ENCODE results near the gene ITGB7.

ITGB7 gene

GRCh38 chr12:53191885-53192530 is 15.0 kb downstream of the ITGB7 start:
- Histone ChIP-seq H3K4me3 (no peak overlapping the region), H3K27ac (no peak overlapping the region)
- DNase-seq (ENCODE audit: low spot score) = peak; percentile 66
- no peak for TF ChIP-seq CTCF (IDR thresholded peaks at IDR 0.05)

- Histone ChIP-seq H3K27ac (no peak overlapping the region), H3K4me3 (no peak overlapping the region)
- TF ChIP-seq CTCF (IDR thresholded peaks at IDR 0.05) = no peak
- DNase-seq (ENCODE audit: low spot score) = peak; percentile 60
Measured at GRCh38 chr12:53191096-53191884, 15.8 kb downstream of the ITGB7 start.

GRCh38 chr12:53190108-53190729 is 16.8 kb downstream of the ITGB7 start:
- peak; percentile 64 for TF ChIP-seq CTCF (IDR thresholded peaks at IDR 0.05)
- DNase-seq (ENCODE audit: low spot score) = peak; percentile 76
- Histone ChIP-seq H3K4me3 (no peak overlapping the region), H3K27ac (peak overlapping the region in 1 of 2 donors; percentile 68)

- no peak overlapping the region for H3K4me3 ChIP-seq
- no peak for TF ChIP-seq CTCF (IDR thresholded peaks at IDR 0.05)
- no peak overlapping the region for H3K27ac ChIP-seq
- peak; percentile 49 for DNase-seq (ENCODE audit: low spot score)
Measured at GRCh38 chr12:53187145-53187899, 19.7 kb downstream of the ITGB7 start.

GRCh38 chr12:53186745-53187144 is 20.3 kb downstream of the ITGB7 start:
- TF ChIP-seq CTCF (IDR thresholded peaks at IDR 0.05) = no peak
- DNase-seq (ENCODE audit: low spot score) = no peak
- no peak overlapping the region for H3K27ac ChIP-seq

GRCh38 chr12:53185582-53186153 is 21.4 kb downstream of the ITGB7 start:
- no peak for TF ChIP-seq CTCF (IDR thresholded peaks at IDR 0.05)
- DNase-seq (ENCODE audit: low spot score) = peak; percentile 21
- H3K27ac ChIP-seq = no peak overlapping the region
- H3K4me3 ChIP-seq = no peak overlapping the region

More at GRCh38 chr12:53186745-53187144, 20.3 kb downstream of the ITGB7 start:
- no peak overlapping the region for H3K4me3 ChIP-seq
